ENCODE data around the gene FGF5.
"Not testable (repeated sequence)": the region's sequence is repeated elsewhere in the genome, so short reads cannot be mapped to it uniquely, and the experiment has no call there.

FGF5 gene

GRCh38 chr4:80313627-80314026, 47.2 kb downstream of the FGF5 start:
- H3K4me3 ChIP-seq (ENCODE audit: low read depth, low read length): no peak overlapping the region
- TF ChIP-seq POLR2A (IDR thresholded peaks at IDR 0.05; ENCODE audit: extremely low read depth, insufficient read length): no peak
- no peak for TF ChIP-seq MYC (IDR thresholded peaks at IDR 0.05; ENCODE audit: low read depth, low read length)
- no peak for TF ChIP-seq MAX (IDR thresholded peaks at IDR 0.05; ENCODE audit: low read depth, low read length)
- DNase-seq (ENCODE audit: low read depth): no peak

- H3K4me3 ChIP-seq (ENCODE audit: low read depth, low read length); DNase-seq (ENCODE audit: low read depth): not testable (repeated sequence)
Observed at GRCh38 chr4:80315848-80316247, 49.4 kb downstream of the FGF5 start.

DNA sequence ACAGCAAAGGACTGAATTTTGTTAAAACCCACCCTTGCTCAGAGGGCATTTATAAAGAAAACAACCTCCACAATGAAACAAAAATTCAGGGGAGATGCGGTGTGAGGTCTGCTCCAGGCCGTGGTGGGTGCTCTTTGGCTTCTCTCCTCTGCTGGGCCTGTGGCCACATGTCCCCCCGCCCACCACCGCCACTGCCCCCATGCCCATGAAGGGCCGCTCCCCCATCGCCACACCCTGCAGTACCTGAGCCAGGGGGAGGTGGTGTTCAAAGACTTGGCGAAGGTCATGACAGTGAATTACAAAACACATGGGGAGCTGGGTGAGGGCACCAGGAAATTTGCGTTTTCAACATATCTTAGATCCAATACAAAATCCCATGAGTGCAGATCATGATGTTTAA, 54.9 kb downstream of the FGF5 start:
- DNase-seq (ENCODE audit: low read depth): no peak
- TF ChIP-seq POLR2A (IDR thresholded peaks at IDR 0.05; ENCODE audit: extremely low read depth, insufficient read length) (no peak), MYC (IDR thresholded peaks at IDR 0.05; ENCODE audit: low read depth, low read length) (no peak), MAX (IDR thresholded peaks at IDR 0.05; ENCODE audit: low read depth, low read length) (no peak)
- TF ChIP-seq, protein P1, sequence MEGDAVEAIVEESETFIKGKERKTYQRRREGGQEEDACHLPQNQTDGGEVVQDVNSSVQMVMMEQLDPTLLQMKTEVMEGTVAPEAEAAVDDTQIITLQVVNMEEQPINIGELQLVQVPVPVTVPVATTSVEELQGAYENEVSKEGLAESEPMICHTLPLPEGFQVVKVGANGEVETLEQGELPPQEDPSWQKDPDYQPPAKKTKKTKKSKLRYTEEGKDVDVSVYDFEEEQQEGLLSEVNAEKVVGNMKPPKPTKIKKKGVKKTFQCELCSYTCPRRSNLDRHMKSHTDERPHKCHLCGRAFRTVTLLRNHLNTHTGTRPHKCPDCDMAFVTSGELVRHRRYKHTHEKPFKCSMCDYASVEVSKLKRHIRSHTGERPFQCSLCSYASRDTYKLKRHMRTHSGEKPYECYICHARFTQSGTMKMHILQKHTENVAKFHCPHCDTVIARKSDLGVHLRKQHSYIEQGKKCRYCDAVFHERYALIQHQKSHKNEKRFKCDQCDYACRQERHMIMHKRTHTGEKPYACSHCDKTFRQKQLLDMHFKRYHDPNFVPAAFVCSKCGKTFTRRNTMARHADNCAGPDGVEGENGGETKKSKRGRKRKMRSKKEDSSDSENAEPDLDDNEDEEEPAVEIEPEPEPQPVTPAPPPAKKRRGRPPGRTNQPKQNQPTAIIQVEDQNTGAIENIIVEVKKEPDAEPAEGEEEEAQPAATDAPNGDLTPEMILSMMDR (IDR thresholded peaks at IDR 0.05; ENCODE audit: low read depth, low read length): no peak
- H3K4me3 ChIP-seq (ENCODE audit: low read depth, low read length): no peak overlapping the region

GRCh38 chr4:80321776-80322175, 55.3 kb downstream of the FGF5 start:
- DNase-seq (ENCODE audit: low read depth): no peak
- TF ChIP-seq MAX (IDR thresholded peaks at IDR 0.05; ENCODE audit: low read depth, low read length) (no peak), MYC (IDR thresholded peaks at IDR 0.05; ENCODE audit: low read depth, low read length) (no peak), POLR2A (IDR thresholded peaks at IDR 0.05; ENCODE audit: extremely low read depth, insufficient read length) (no peak)
- TF ChIP-seq, protein P1 (IDR thresholded peaks at IDR 0.05; ENCODE audit: low read depth, low read length): no peak
- H3K4me3 ChIP-seq (ENCODE audit: low read depth, low read length): no peak overlapping the region

- H3K4me3 ChIP-seq (ENCODE audit: low read depth, low read length): no peak overlapping the region
- DNase-seq (ENCODE audit: low read depth): peak; percentile 22
- TF ChIP-seq, protein P1 (IDR thresholded peaks at IDR 0.05; ENCODE audit: low read depth, low read length): no peak
- no peak for TF ChIP-seq POLR2A (IDR thresholded peaks at IDR 0.05; ENCODE audit: extremely low read depth, insufficient read length)
- TF ChIP-seq MYC (IDR thresholded peaks at IDR 0.05; ENCODE audit: low read depth, low read length): no peak
- TF ChIP-seq MAX (IDR thresholded peaks at IDR 0.05; ENCODE audit: low read depth, low read length): no peak
Observed at GRCh38 chr4:80322716-80323115, 56.3 kb downstream of the FGF5 start.

- TF ChIP-seq POLR2A (IDR thresholded peaks at IDR 0.05; ENCODE audit: extremely low read depth, insufficient read length): no peak
- no peak for TF ChIP-seq MYC (IDR thresholded peaks at IDR 0.05; ENCODE audit: low read depth, low read length)
- TF ChIP-seq, protein P1 (IDR thresholded peaks at IDR 0.05; ENCODE audit: low read depth, low read length): no peak
- TF ChIP-seq MAX (IDR thresholded peaks at IDR 0.05; ENCODE audit: low read depth, low read length): no peak
- no peak overlapping the region for H3K4me3 ChIP-seq (ENCODE audit: low read depth, low read length)
- no peak for DNase-seq (ENCODE audit: low read depth)
Observed at GRCh38 chr4:80324171-80324570, 57.7 kb downstream of the FGF5 start.

GRCh38 chr4:80331693-80332092, 65.2 kb downstream of the FGF5 start:
- no peak for DNase-seq (ENCODE audit: low read depth)
- TF ChIP-seq MAX (IDR thresholded peaks at IDR 0.05; ENCODE audit: low read depth, low read length) (no peak), POLR2A (IDR thresholded peaks at IDR 0.05; ENCODE audit: extremely low read depth, insufficient read length) (no peak), MYC (IDR thresholded peaks at IDR 0.05; ENCODE audit: low read depth, low read length) (no peak)
- TF ChIP-seq, protein P1 (IDR thresholded peaks at IDR 0.05; ENCODE audit: low read depth, low read length): no peak
- H3K4me3 ChIP-seq (ENCODE audit: low read depth, low read length): no peak overlapping the region
